NCI-H1930 (cell line): Measurements from ENCODE around the gene DMBX1.
A peak's percentile ranks its signal among the peaks of the same experiment; 100 is the strongest.

Experiments
- DNase-seq, 2 experiments: peaks; one replicate each; lab custom pipeline; 2025; lab: John Stamatoyannopoulos, UW

Gene DMBX1

DNA sequence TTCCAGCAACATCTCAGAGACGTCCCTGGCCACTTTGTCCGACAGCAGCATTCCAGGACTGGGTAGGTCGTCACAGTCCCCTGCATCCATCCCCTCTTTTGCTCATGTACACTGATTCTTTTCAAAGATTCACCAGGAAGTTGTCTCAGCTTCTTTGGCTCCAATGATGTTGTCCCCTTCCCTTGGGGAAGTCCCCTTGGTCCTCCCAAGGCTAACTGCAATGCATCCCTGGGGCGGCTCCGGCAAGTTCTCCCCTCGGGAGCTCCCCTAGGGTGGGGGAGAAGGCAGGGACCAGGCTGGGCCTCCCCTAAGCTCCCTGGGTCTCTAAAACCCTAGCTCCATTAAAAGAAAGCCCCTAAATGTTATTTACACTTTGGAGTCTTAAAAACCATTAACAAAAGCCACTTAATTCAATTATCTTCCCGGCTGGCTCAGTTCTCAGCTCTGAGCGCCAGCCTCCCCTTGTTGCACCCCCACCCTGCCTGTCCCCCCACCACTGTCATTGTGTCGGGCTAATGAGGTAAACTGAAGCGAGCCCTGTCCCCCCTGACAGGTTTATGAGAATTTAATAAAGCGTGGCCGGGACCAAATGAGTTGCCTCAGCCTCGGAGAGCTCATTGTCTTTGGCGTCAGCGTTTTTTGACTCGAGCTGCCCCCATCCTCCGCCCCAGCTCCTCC lies 36.5 kb downstream of the DMBX1 start:
- DNase-seq, result no peak

DNA sequence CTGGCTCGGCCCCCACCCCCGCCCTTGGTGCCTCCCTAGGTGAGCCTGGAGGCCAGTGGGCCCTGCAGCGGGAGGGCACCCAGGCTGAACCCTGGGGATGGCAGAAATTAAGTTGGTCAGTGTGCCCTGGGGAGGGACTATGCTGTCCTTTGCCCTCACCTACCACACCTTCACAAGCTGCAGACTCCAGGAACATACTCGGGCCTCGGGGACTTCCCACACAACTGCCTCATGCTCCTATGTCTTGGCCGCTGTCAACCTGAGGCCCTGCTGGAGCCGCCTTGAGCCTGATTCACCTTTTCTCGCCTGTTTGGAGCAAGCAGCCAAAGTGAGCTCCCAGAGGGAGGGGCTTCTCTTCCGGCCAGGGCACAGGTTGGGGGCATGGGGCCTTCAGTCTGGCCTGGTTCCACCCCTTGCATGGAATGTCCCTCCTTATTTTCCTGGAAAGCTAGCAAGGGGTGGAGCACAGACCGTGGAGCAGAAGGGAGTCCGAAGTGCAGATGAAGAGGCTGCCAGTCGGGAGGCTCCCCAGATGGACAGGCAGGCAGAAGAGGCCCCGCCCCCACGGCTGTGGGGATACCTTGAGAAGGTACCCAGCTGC lies 37.2 kb downstream of the DMBX1 start:
- no peak for DNase-seq

GRCh38 chr1:46527474-46528296 lies 38.0 kb downstream of the DMBX1 start:
- peak; percentile 11 to 57 for DNase-seq

DNA sequence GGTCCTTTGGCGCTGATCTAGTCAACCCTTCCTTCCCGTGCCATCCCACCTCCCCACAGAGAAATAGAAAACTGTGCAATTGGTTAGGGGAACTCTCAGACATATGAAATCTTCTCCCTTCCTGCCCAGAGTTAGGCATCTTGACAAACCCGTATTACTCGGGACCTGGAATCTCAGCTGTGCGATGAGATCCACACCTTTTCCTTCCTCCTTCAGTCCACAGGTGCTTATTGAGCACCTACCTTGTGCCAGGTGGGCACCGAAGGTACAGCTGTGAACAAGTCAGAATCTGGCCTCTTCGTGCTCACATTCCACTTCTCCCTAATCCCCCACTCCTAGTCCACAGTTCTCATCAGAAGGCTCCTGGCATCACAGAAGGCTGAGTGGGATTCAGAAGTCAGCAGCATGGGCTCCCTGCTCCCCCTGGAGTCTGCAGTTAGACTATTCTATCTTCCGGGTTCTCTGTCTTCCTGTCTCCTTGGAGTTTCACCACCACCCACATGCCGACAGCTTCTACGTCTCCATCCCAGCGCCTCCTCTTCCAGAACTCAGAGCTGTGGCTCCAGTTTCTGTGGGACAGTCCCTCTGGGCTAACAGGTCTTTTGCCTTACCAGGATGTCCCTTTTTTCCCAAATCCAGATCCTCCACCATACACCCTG lies 38.8 kb downstream of the DMBX1 start:
- DNase-seq, result no peak

DNA sequence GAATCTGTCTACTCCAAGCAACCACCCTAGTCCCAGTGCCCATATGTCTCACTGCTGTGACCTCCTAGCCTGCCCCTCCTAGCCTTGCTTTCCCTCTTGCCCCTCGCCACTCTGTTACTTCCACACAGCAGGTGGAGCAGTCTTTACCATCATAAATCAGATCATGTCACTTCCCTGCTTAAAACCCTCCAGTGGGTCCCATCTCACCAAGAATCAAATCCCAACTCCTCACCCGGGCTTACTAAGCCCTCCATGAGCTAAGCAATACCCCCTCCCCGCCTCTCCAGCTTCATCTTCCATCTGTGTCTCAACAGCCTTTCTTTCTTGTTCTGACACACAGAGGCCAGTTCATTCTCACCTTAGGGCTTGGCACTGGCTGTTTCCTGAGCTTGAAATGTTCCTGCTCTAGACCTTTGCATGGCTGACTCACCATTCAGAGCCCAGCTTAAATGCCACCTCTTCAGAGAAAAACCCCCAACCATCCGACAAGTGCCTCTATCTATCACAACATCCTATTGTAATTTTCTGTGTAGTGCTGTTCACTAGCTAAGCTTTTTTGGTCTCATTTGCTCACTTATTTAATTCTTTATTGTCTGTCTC lies 39.5 kb downstream of the DMBX1 start:
- no peak for DNase-seq

GRCh38 chr1:46530311-46530710 lies 40.7 kb downstream of the DMBX1 start:
- DNase-seq, result no peak

- no peak for DNase-seq
Observed at GRCh38 chr1:46530791-46531409, 41.3 kb downstream of the DMBX1 start.

DNA sequence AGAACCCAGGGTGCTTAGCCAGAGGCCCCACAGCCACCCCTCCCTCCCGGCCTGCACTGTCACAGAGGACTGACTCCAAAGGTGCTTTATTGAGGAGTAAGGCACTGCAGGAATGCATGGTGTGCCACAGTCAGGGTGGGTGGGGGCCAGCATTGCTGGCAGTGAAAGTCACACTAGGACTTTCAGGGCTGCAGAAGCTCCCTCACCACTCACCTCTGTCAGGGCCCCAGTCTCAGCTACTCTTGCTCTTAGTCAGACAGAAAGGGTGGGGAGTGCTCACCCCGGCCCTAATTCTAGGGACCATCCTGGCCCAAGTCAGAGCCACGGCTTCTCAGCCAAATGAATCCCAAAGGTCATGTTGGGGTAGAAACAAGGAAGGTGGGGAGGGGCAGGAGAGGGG lies 42.5 kb downstream of the DMBX1 start:
- no peak for DNase-seq

DNA sequence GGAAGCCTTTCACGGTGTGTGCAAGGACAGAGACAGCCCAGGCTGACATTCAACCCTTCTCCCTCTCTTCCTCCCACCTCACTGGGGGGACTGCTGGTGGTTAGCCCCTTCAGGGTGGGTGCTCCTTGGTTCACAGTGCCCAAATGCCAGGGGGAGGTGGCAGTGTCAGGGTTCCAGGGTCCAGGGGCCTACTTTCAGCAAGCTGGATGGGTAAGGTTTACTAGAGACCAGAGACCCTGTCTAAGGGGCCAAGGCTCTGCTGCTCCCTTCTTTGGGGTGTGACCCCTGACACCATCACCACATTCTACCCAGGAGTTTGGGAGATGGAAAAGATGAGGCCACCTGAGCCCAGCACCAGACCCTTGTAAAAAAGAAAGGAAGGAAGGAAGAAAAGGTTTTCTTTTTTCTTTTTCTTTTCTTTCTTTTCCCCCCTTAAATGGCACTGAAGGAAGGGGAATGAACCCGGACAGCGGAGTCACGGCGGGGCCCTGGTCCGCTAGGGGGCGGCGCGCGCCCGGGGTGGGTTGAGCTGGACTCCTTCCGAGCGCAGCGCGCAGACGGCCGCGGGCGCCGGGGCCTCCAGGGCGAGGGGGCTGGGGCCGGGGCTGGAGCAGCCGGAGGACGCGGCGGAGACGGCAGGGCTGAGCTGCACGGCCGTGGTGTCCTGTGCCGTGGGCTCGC lies 43.0 kb downstream of the DMBX1 start:
- peak; percentile 46 to 68 for DNase-seq

DNA sequence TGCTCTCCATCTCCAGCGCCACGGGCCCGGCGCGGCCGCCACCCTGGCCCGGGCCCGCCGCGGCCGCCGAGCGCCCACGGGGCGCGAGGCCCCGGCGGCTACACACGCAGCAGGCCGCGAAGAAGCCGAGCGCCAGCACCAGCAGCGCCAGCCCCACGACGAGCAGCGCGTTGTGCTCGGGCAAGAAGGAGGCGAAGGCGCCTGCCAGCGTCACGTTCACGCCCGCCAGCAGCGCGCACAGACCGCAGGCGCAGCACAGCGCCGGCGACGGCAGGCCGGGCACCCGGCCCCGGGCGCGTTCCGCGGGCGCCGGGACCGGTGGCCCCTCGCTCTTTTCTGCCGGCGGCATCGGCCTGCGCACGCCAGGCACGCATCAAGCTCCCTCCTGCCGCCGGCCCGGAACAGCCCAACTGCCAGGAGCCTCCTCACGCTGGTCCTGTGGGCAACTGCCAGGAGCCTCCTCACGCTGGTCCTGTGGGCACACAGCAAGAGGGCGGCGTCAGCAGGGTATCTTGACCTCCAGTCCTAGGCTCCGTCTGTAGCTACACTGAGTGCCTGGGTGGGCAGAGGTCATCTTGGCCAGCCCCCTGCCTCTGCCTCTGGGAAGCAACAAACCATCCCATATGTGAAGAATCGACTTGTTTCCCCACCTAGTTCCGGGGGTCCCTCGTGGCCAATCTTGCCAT lies 43.7 kb downstream of the DMBX1 start:
- DNase-seq, result no peak

- no peak for DNase-seq
Observed at GRCh38 chr1:46535063-46535462, 45.4 kb downstream of the DMBX1 start.

DNA sequence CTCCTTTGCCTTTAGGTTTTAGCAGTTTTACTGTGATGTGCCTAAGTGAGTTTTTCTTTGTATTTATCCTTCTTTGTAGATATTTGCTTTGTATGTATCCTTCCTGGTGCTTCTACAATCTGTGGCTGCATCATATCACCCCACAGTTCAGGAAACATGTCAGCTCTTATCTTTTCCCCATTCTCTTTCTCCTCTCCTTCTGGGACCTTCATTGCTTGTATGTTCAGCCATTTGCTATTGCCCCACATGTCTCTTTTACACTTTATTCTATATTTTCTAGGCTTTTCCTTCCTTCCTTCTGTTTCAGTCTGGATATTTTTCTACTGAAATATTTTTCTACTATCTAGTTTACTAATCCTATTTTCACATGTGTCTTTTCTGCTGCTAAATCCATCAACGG lies 46.9 kb downstream of the DMBX1 start:
- DNase-seq, result no peak

- DNase-seq, result no peak
Observed at GRCh38 chr1:46537651-46538050, 48.0 kb downstream of the DMBX1 start.

DNA sequence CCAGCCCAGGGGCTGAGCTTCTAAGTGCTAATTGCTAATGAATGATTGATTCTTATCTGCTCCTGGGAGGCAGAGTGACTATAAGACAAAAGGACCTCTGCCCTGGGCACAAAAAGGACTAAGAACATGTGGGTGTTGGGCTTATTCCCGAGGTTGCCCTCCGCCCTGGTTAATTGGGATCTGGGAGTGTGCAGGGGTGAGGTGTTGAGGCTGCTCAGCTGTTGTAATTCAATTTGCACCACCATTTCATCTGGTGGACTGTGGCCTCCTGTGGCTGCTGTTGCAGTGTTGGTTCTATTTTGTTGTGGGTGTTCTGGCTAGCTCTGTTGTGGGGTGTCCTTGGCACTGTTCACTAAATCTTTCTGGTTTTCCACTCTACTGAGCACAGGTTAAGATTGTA lies 48.5 kb downstream of the DMBX1 start:
- no peak for DNase-seq
